Cardiac septum (tissue), 1 donor: ENCODE data around the gene NEURL1B. TPM values are rescaled to one million over a fixed set of nuclear protein-coding genes. Genes with fewer than 3 reads are reported as not detected.

ENCODE experiments used
- DNase-seq: peaks from one replicate; pipeline ENCODE4 v3.0.0-alpha.2; 2020; ENCODE audit warnings: low spot score
- intact Hi-C: fragments of 100-400 bp; cut with DNase I; formaldehyde crosslinking; loops from one replicate; pipeline ENCODE4 v1.14.0; 2022
- microRNA-seq: library from miRNA; unstranded; fragments of <30 nt; microRNA quantifications from one replicate; pipeline ENCODE4 v1.2.0, GENCODE V29; 2020
- total RNA-seq: library from RNA; stranded (reverse); fragmentation: NEBNext Ultra II Directional; extraction: Animal tissue kit (Norgen Biotek cat#: 25700); gene quantifications from one replicate; pipeline ENCODE4 v1.2.1, GENCODE V29; 2021
- donor health status: DM: no; HTN: no; CAD: no.

The NEURL1B gene
- total RNA-seq, 1 donor from 2014 or later = 19.7 TPM

DNA sequence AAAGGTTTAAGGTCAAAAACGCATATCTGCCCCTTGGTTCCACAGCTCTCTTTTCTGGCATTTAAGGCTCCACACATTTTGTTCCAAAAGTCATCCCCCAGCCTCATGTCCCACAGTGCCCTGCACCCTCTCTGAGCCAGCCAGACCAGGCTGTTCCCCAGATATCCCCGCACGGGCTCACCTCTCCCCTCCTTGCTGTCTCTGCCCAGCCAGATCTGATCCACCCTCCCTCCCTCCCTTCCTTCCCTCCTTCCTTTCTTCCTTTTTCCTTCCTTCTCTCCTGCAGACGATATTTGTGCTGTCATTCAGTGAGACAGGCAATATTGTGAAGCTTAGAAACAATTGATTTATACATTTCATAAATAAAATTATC, 92.9 kb downstream of the NEURL1B start:
- no peak for DNase-seq
- intact Hi-C loops = no loop called here

DNA sequence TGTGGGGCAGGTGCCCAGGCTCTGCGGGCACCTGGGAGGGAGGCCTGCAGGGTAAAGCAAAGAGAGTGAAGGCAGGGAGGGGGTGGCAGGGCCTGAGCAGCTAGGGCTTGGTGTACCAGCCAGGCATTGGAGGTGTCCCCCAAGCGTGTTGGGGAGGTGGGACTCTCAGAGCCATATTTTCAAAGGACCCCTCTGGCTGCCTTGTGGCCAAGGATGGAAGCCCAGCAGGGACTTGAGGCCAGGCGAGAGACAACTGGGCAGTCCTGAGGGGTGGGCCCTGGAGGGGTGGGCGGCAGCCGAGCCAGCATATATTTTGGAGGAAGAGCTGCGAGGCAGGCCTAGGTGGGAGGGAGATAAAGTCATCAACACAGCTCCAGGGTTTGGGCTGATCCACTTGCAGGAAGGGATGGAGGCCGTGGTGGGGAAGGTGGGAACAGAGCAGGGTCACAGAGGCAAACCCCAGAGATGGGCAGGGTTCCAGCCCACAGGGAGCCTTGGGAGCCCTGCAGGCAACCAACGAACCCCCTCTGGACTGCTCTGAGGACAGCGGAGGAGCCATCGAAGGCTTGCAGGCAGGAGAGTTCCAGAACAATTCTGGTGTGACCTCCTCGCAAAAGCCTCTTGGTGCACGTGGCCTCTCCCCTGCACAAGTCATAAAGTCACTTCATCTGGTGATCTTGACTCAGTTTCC, 94.2 kb downstream of the NEURL1B start:
- no peak for DNase-seq
- intact Hi-C loops = no loop called here

DNA sequence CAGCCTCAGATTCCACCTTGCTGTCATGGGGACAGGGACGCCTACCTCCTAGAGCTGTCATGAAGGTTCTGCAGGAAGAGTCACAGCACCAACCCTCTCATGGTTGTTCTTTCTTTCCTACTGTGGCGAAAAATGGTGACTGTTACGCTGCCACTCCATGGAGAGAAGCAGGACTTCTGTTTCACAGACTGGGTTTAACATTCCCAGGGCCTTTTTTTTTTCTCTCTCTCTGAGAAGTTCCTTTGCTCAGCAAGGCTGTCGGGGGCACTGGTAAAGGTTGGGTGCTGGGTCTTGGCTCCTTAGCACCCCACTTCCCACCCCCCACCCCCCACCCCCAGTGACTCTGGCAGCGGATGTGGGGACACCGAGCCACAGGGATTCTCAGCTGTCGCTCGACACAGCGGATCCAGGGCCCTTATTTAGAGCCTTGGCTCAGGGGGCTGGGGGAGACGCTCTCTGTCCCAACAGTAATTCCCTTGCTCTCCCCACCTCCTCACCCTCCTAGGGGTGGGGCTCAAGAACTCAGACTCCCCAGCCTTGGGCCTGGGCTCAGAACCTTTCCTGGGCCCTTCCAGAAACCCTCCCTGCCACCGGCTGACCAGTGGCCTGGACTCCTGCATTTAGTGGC, 95.6 kb downstream of the NEURL1B start:
- intact Hi-C loops = no loop called here
- DNase-seq = no peak

DNA sequence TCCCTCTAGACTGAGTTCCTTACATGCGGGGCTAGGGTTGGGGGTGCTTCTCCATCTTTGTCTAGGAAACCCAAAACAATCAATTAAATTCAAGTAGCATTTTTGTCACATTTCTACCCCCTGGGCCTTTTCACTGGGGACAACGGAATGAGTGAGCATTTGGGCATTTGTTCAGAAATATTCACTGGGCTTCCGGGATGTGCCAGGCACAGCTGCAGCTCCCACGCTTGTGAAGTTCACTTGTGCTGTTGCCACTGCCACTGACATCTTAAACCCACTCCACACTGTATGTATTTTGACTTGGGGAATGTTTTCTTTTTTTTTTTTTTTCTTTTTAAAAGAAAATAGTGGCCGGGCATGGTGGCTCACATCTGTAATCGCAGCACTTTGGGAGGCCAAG, 98.3 kb downstream of the NEURL1B start:
- intact Hi-C loops = no loop called here
- no peak for DNase-seq

DNA sequence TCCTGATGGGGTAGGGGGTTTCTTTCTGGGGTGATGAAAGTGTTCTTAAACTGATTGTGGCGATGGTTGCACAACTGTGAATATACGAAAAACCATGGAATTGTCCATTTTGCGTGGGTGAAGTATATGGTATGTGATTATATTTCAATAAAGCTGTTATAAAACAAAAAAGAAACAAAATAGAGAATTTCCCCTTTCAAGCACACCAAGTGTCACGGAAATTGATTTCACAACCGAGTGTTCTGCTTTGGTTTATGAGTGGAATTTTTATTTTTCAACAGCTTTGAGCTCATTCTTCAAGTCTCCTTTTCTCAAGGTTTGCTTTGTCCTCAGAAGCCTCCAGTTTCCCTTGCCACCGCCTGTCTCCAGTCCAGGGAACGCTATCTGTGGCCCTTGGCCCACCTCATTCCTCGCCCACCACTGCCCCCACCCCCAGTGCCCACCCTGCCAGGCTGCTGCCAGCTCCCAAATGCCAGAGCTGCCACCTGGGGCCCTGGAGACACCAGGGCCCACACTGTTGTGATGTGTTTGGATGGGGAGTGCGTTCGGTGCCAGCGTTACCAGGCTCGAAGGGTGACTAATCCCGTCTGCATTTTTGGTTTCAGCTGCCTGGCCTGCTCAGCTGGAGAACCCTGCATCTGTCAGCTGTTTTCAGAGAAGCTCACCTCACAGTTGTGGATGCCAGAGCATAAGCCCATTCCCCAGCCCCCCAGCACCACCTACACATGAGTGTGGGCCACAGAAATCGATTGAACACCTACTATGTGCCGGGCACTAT, 99.6 kb downstream of the NEURL1B start:
- intact Hi-C loops = no loop called here
- no peak for DNase-seq

Small RNA genes within 50 kb of the gene (microRNA-seq; reads per million reads assigned to microRNA genes)
- gene MIR5003 = not detected

Other genes starting within 250 kb of the NEURL1B start
- gene SH3PXD2B, start 186.7 kb upstream of the NEURL1B start, total RNA-seq = 5.1 TPM
- 49.9 TPM for gene DUSP1, start 129.9 kb downstream of the NEURL1B start, total RNA-seq
- gene ERGIC1, start 193.0 kb downstream of the NEURL1B start, total RNA-seq = 76.9 TPM